ENCODE data around the gene PIEZO1. TPM values are rescaled to one million over a fixed set of nuclear protein-coding genes. Genes with fewer than 3 reads are reported as not detected.

The PIEZO1 gene
- total and polyA plus RNA-seq, 10 donors, result 145 to 385 (median 201) TPM

GRCh38 chr16:88714420-88715302 lies 70.4 kb downstream of the PIEZO1 start:
- H3K27me3 ChIP-seq (replicated peaks in 1 of 7), result no peaks in the 10 kb centered on the region
- intact Hi-C loops (cut with DNase I; ENCODE audit: low total_unique reads), result no loop called here
- H3K4me1 ChIP-seq, result peaks cover 0 to 5% (median 0%) of the 10 kb centered on the region in 6 donors
- no peaks in the 10 kb centered on the region for H3K9me3 ChIP-seq
- peaks cover 0 to 77% (median 63%) of the 10 kb centered on the region in 6 donors for H3K36me3 ChIP-seq
- TF ChIP-seq CTCF (IDR thresholded peaks at IDR 0.05 in 8 of 11, conservative IDR thresholded peaks at IDR 0.05 in 3 of 11) (no peak), POLR2AphosphoS5 (IDR thresholded peaks at IDR 0.05) (peak in 1 of 3 donors; percentile 59), POLR2A (IDR thresholded peaks at IDR 0.05) (no peak)
- H3K27ac ChIP-seq, result no peak overlapping the region
- 90 to 94% (median 92%) methylated on average over 24 to 42 of the region's 42 CpGs for WGBS, 5 donors
- DNase-seq, result no peak
- H3K4me3 ChIP-seq, result no peak overlapping the region

DNA sequence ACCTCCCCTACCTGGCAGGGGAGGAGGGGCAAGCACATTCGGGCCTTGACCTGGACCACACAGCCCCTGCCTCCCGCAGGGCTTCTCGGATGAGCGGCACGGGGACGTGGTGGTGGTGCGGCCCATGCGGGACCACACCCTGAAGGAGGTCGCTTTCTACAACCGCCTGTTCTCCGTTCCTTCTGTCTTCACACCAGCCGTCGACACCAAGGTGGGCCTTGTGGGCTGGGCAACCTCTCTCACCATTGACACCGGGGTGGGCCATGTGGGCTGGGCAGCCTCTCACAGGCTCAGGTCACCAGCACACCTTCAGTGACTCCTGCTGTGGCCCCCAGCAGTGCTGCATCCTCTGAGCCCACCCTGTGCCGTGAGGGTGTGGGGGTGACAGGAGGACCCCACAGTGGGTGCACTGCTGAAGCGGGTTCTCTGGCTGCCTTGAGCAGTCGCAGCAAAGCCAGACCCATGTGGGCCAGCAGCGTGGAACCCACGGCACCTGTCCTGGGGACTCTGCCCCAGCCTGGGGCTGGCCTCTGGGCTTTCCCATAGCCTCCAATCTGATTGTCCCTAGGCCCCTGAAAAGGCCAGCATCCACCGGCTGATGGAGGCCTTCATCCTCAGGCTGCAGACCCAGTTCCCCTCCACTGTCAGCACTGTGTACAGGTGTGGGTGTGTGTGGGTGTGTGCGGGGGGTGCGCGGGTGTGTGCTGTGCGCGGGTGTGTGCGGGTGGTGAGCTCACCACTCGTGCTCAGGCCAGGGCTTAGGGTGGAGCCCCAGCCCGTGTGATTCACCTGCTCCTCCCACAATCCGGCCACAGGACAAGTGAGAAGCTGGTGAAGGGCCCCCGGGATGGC lies 71.2 kb downstream of the PIEZO1 start:
- H3K36me3 ChIP-seq, result peaks cover 0 to 73% (median 55%) of the 10 kb centered on the region in 6 donors
- no peak overlapping the region for H3K27ac ChIP-seq
- no peak overlapping the region for H3K4me3 ChIP-seq
- DNase-seq, result no peak
- no peak for TF ChIP-seq POLR2A (IDR thresholded peaks at IDR 0.05)
- no peak for TF ChIP-seq CTCF (IDR thresholded peaks at IDR 0.05 in 8 of 11, conservative IDR thresholded peaks at IDR 0.05 in 3 of 11)
- peak in 2 of 3 donors; percentile 22 to 57 for TF ChIP-seq POLR2AphosphoS5 (IDR thresholded peaks at IDR 0.05)
- H3K4me1 ChIP-seq, result peaks cover 0 to 8% (median 0%) of the 10 kb centered on the region in 6 donors
- no peaks in the 10 kb centered on the region for H3K9me3 ChIP-seq
- intact Hi-C loops (cut with DNase I; ENCODE audit: low total_unique reads), result no loop called here
- H3K27me3 ChIP-seq (replicated peaks in 1 of 7), result no peaks in the 10 kb centered on the region
- 86 to 99% (median 89%) methylated on average over 10 to 30 of the region's 30 CpGs for WGBS, 5 donors

DNA sequence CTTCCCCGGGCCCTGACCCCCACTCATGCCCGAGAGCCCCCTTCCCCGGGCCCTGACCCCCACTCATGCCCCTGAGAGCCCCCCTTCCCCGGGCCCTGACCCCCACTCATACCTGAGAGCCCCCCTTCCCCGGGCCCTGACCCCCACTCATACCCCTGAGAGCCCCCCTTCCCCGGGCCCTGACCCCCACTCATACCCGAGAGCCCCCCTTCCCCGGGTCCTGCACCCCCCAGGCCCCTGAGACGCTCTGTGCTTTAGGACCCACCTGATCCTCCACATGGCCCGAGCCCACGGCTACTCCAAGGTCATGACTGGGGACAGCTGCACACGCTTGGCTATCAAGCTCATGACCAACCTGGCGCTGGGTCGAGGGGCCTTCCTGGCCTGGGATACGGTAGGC lies 72.0 kb downstream of the PIEZO1 start:
- Histone ChIP-seq H3K36me3 (peaks cover 0 to 65% (median 47%) of the 10 kb centered on the region in 6 donors), H3K27me3 (replicated peaks in 1 of 7) (no peaks in the 10 kb centered on the region), H3K9me3 (no peaks in the 10 kb centered on the region), H3K4me1 (peaks cover 0 to 16% (median 3%) of the 10 kb centered on the region in 6 donors), H3K27ac (no peak overlapping the region), H3K4me3 (no peak overlapping the region)
- no peak for TF ChIP-seq CTCF (IDR thresholded peaks at IDR 0.05 in 8 of 11, conservative IDR thresholded peaks at IDR 0.05 in 3 of 11)
- no peak for TF ChIP-seq POLR2AphosphoS5 (IDR thresholded peaks at IDR 0.05)
- TF ChIP-seq POLR2A (IDR thresholded peaks at IDR 0.05), result no peak
- intact Hi-C loops (cut with DNase I; ENCODE audit: low total_unique reads), result no loop called here
- WGBS, 5 donors, result 87 to 100% (median 93%) methylated on average over 5 to 15 of the region's 15 CpGs; no CpG with 5 or more reads in 1 of the 5 donors
- no peak for DNase-seq
